Gastroesophageal sphincter (tissue), 3 donors: ENCODE measurements around the gene ISG20.

Experiments
- EP300 ChIP-seq: sonication (generic); formaldehyde crosslinking; IDR thresholded peaks from one replicate; pipeline ENCODE4 v1.6.1; 2017; ENCODE audit warnings: antibody characterized with exemption, mild to moderate bottlenecking
- POLR2A ChIP-seq, 2 donors: fragments of 450-650 bp; IDR thresholded peaks; one replicate each; pipeline ENCODE4 v1.6.1; 2017; ENCODE audit warnings: antibody characterized with exemption in 2 of 2, mild to moderate bottlenecking in 2 of 2, moderate library complexity in 1 of 2
- POLR2AphosphoS5 ChIP-seq: sonication (generic); formaldehyde crosslinking; IDR thresholded peaks from one replicate; pipeline ENCODE4 v1.6.1; 2017; ENCODE audit warnings: antibody characterized with exemption
- TF ChIP-seq, protein P1 (sequence below), 4 experiments: fragments of 200-600 bp in 2 of 4; fragments of 450-650 bp in 2 of 4; sonication (generic) in 1 of 4; IDR thresholded peaks; one replicate each; pipeline ENCODE4 v1.5.1; 2017 to 2019; ENCODE audit warnings: antibody characterized with exemption in 4 of 4, mild to moderate bottlenecking in 2 of 4, moderate library complexity in 2 of 4

- TF ChIP-seq, protein P1, sequence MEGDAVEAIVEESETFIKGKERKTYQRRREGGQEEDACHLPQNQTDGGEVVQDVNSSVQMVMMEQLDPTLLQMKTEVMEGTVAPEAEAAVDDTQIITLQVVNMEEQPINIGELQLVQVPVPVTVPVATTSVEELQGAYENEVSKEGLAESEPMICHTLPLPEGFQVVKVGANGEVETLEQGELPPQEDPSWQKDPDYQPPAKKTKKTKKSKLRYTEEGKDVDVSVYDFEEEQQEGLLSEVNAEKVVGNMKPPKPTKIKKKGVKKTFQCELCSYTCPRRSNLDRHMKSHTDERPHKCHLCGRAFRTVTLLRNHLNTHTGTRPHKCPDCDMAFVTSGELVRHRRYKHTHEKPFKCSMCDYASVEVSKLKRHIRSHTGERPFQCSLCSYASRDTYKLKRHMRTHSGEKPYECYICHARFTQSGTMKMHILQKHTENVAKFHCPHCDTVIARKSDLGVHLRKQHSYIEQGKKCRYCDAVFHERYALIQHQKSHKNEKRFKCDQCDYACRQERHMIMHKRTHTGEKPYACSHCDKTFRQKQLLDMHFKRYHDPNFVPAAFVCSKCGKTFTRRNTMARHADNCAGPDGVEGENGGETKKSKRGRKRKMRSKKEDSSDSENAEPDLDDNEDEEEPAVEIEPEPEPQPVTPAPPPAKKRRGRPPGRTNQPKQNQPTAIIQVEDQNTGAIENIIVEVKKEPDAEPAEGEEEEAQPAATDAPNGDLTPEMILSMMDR (IDR thresholded peaks at IDR 0.05): no peak
- TF ChIP-seq EP300: no peak
- TF ChIP-seq POLR2AphosphoS5: no peak
- no peak for TF ChIP-seq POLR2A (IDR thresholded peaks at IDR 0.05)
Measured at GRCh38 chr15:88695101-88695500, 56.3 kb downstream of the ISG20 start.
